CD14-positive monocyte (primary cell): ENCODE results near the gene ZFHX3. TPM values are rescaled to one million over a fixed set of nuclear protein-coding genes. Genes with fewer than 3 reads are reported as not detected.

Experiments used
- DNase-seq, 3 donors: peaks; one replicate each; pipeline ENCODE4 v3.0.0-alpha.2; 2011 to 2022
- H2AFZ ChIP-seq: 2 replicates; pipeline ENCODE4 v1.6.0; 2012; ENCODE audit warnings: mild to moderate bottlenecking, low read depth, low read length, inconsistent platforms; ENCODE audit not compliant: insufficient read depth, poor library complexity, severe bottlenecking
- H3K27ac ChIP-seq, 2 donors: 1 replicate in 1 of 2; 2 replicates in 1 of 2; pipeline ENCODE4 v1.5.1; 2012 to 2013; ENCODE audit warnings: low read length in 2 of 2, control low read depth in 1 of 2, inconsistent platforms in 1 of 2, low read depth in 1 of 2, mild to moderate bottlenecking in 1 of 2
- H3K27me3 ChIP-seq, 2 donors: one replicate each; pipeline versions ENCODE4 v1.6.0 to v1.6.1; 2011 to 2013; ENCODE audit warnings: low read length in 2 of 2; ENCODE audit not compliant: control insufficient read depth in 2 of 2, insufficient read depth in 2 of 2
- H3K36me3 ChIP-seq, 2 donors: replicated peaks in 1 of 2; 1 replicate in 1 of 2; 2 replicates in 1 of 2; pipeline versions ENCODE4 v1.5.1 to v1.6.1; 2012 to 2013; ENCODE audit warnings: low read length in 2 of 2, control low read depth in 1 of 2, inconsistent platforms in 1 of 2, mild to moderate bottlenecking in 1 of 2; ENCODE audit not compliant: insufficient read depth in 2 of 2, control insufficient read depth in 1 of 2
- H3K4me1 ChIP-seq, 2 donors: 1 replicate in 1 of 2; 2 replicates in 1 of 2; pipeline versions ENCODE4 v1.5.1 to v1.6.1; 2012 to 2013; ENCODE audit warnings: low read length in 2 of 2, control low read depth in 1 of 2, inconsistent platforms in 1 of 2, mild to moderate bottlenecking in 1 of 2, moderate library complexity in 1 of 2; ENCODE audit not compliant: insufficient read depth in 2 of 2, control insufficient read depth in 1 of 2
- H3K4me2 ChIP-seq: replicated peaks from 2 replicates; pipeline ENCODE3; 2012; ENCODE audit warnings: low read length, moderate library complexity, mild to moderate bottlenecking; ENCODE audit not compliant: poor library complexity, severe bottlenecking; ENCODE audit errors: extremely low read depth
- H3K4me3 ChIP-seq, 3 experiments: fragments of 200-600 bp in 1 of 3; sonication (generic) in 1 of 3; replicated peaks in 1 of 3; 1 replicate in 2 of 3; 2 replicates in 1 of 3; pipeline ENCODE4 v1.5.1; 2011 to 2013; ENCODE audit warnings: low read length in 3 of 3, mild to moderate bottlenecking in 3 of 3, control low read depth in 2 of 3, low read depth in 2 of 3, inconsistent platforms in 1 of 3, moderate library complexity in 1 of 3
- H3K79me2 ChIP-seq: 2 replicates; pipeline ENCODE4 v1.6.0; 2012; ENCODE audit warnings: mild to moderate bottlenecking, control low read depth, inconsistent platforms, low read length, moderate library complexity; ENCODE audit not compliant: insufficient read depth
- H3K9ac ChIP-seq: 2 replicates; pipeline ENCODE4 v1.6.0; 2017; ENCODE audit warnings: low read length, mild to moderate bottlenecking; ENCODE audit not compliant: insufficient read depth, poor library complexity, severe bottlenecking
- H3K9me3 ChIP-seq, 2 donors: replicated peaks in 1 of 2; 1 replicate in 1 of 2; 2 replicates in 1 of 2; pipeline versions ENCODE4 v1.5.1 to v1.6.1; 2012 to 2013; ENCODE audit warnings: low read length in 2 of 2, control low read depth in 1 of 2; ENCODE audit not compliant: control insufficient read depth in 1 of 2, insufficient read depth in 1 of 2
- H4K20me1 ChIP-seq: 2 replicates; pipeline ENCODE4 v1.6.0; 2012; ENCODE audit warnings: mild to moderate bottlenecking, low read length, control low read depth, moderate library complexity; ENCODE audit not compliant: insufficient read depth
- H3K27ac Mint-ChIP-seq, 7 donors: one replicate each; pipeline ENCODE4 v1.8.0; 2020; ENCODE audit warnings: mild to moderate bottlenecking in 7 of 7, mixed read lengths in 7 of 7, moderate library complexity in 6 of 7, inconsistent platforms in 2 of 7
- H3K27me3 Mint-ChIP-seq, 3 donors: one replicate each; pipeline ENCODE4 v1.8.0; 2021 to 2022; ENCODE audit warnings: low read depth in 3 of 3, mild to moderate bottlenecking in 3 of 3, mixed read lengths in 3 of 3, moderate library complexity in 3 of 3, inconsistent platforms in 1 of 3
- H3K36me3 Mint-ChIP-seq, 2 donors: one replicate each; pipeline ENCODE4 v1.8.0; 2020; ENCODE audit warnings: mixed read lengths in 2 of 2, inconsistent platforms in 1 of 2, mild to moderate bottlenecking in 1 of 2
- H3K4me1 Mint-ChIP-seq: one replicate; pipeline ENCODE4 v1.8.0; 2020; ENCODE audit warnings: mild to moderate bottlenecking, mixed read lengths
- H3K4me3 Mint-ChIP-seq, 2 donors: one replicate each; pipeline ENCODE4 v1.8.0; 2020; ENCODE audit warnings: mild to moderate bottlenecking in 2 of 2, mixed read lengths in 2 of 2, moderate library complexity in 1 of 2
- H3K9me3 Mint-ChIP-seq, 7 donors: one replicate each; pipeline ENCODE4 v1.8.0; 2020 to 2022; ENCODE audit warnings: mixed read lengths in 7 of 7, mild to moderate bottlenecking in 6 of 7, moderate library complexity in 6 of 7, inconsistent platforms in 2 of 7
- WGBS: methylation state at CpG from one replicate; pipeline ENCODE4 v1.1.5; 2013; ENCODE audit warnings: missing lambda C conversion rate; ENCODE audit not compliant: insufficient coverage; 5-methylcytosine and 5-hydroxymethylcytosine counted together
- intact Hi-C, 2 donors: fragments of 100-400 bp; cut with micrococcal nuclease; formaldehyde crosslinking; loops; one replicate each; pipeline versions ENCODE4 v1.15.0 to v1.15.1; 2023
- polyA plus RNA-seq, 3 donors: library from polyadenylated mRNA; depleted of rRNA in 1 of 3; unstranded in 2 of 3; stranded (reverse) in 1 of 3; fragments of 300-500 nt in 2 of 3; fragments of >200 nt in 1 of 3; fragmentation: Illumina TruSeq in 2 of 3; gene quantifications; 1 replicate in 2 of 3; 2 replicates in 1 of 3; pipeline ENCODE4 v1.2.3, GENCODE V29; 2012 to 2021
- TF ChIP-seq, protein P1 (sequence below): fragments of 200-600 bp; IDR thresholded peaks from one replicate; pipeline ENCODE4 v1.8.0; 2022; ENCODE audit warnings: antibody characterized with exemption, mild to moderate bottlenecking

The ZFHX3 gene
- polyA plus RNA-seq, 3 donors = 0.42 to 4.2 (median 0.43) TPM

GRCh38 chr16:72969146-72969545 is 78.8 kb downstream of the ZFHX3 start:
- TF ChIP-seq, protein P1, sequence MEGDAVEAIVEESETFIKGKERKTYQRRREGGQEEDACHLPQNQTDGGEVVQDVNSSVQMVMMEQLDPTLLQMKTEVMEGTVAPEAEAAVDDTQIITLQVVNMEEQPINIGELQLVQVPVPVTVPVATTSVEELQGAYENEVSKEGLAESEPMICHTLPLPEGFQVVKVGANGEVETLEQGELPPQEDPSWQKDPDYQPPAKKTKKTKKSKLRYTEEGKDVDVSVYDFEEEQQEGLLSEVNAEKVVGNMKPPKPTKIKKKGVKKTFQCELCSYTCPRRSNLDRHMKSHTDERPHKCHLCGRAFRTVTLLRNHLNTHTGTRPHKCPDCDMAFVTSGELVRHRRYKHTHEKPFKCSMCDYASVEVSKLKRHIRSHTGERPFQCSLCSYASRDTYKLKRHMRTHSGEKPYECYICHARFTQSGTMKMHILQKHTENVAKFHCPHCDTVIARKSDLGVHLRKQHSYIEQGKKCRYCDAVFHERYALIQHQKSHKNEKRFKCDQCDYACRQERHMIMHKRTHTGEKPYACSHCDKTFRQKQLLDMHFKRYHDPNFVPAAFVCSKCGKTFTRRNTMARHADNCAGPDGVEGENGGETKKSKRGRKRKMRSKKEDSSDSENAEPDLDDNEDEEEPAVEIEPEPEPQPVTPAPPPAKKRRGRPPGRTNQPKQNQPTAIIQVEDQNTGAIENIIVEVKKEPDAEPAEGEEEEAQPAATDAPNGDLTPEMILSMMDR = no peak
- Histone ChIP-seq H3K4me3 (no peak overlapping the region), H2AFZ (no peak overlapping the region), H3K4me1 (no peaks in the 10 kb centered on the region), H3K9ac (no peak overlapping the region), H3K9me3 (no peaks in the 10 kb centered on the region), H3K36me3 (no peaks in the 10 kb centered on the region), H3K27ac (no peak overlapping the region), H3K27me3 (no peaks in the 10 kb centered on the region), H3K79me2 (no peaks in the 10 kb centered on the region), H4K20me1 (peaks cover 64% of the 10 kb centered on the region), H3K4me2 (no peak overlapping the region)
- Mint-ChIP-seq H3K4me3 (no peak overlapping the region), H3K4me1 (peaks cover 5% of the 10 kb centered on the region), H3K9me3 (no peaks in the 10 kb centered on the region), H3K27me3 (peaks cover 0 to 4% (median 0%) of the 10 kb centered on the region in 3 donors), H3K36me3 (peaks cover 2 to 10% of the 10 kb centered on the region in 2 donors), H3K27ac (peak overlapping the region in 1 of 7 donors; percentile 42)
- WGBS = 67% methylated on average over 1 of the region's 7 CpGs
- no peak for DNase-seq
- intact Hi-C loops = no loop called here

DNA sequence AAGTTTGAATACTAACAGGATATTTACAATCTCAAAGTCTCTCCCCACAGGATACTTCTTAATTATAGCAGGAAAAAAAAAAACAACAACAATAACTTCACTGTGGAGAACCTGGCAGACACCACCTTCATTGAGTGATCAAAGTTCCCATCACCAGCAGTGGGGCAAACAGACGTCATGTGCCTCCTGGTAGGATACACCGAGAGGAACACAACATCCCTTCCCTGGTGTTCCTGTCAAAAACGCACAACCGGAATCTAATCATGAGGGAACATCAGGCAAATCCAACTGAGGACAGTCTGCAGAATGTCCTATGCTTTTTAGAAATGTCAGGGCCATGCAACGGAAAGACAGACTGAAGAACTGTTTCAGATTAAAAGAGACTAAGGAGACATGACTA is 80.0 kb downstream of the ZFHX3 start:
- H3K4me3 ChIP-seq = no peak overlapping the region
- H3K9me3 Mint-ChIP-seq = no peaks in the 10 kb centered on the region
- H3K9me3 ChIP-seq = no peaks in the 10 kb centered on the region

More for the DNA sequence above, 80.0 kb downstream of the ZFHX3 start:
- 87% methylated on average over 4 of the region's 5 CpGs for WGBS
- H3K4me1 Mint-ChIP-seq = peaks cover 5% of the 10 kb centered on the region
- peaks cover 0 to 2% (median 2%) of the 10 kb centered on the region in 3 donors for H3K27me3 Mint-ChIP-seq
- peaks cover 0 to 10% of the 10 kb centered on the region in 2 donors for H3K36me3 Mint-ChIP-seq
- peak overlapping the region in 1 of 7 donors; percentile 37 for H3K27ac Mint-ChIP-seq
- no peak for DNase-seq
- H3K4me3 Mint-ChIP-seq = no peak overlapping the region
- Histone ChIP-seq H3K4me1 (no peaks in the 10 kb centered on the region), H2AFZ (no peak overlapping the region), H3K4me2 (no peak overlapping the region), H3K27ac (no peak overlapping the region), H3K9ac (no peak overlapping the region), H4K20me1 (peaks cover 67% of the 10 kb centered on the region), H3K36me3 (no peaks in the 10 kb centered on the region), H3K79me2 (no peaks in the 10 kb centered on the region), H3K27me3 (no peaks in the 10 kb centered on the region)
- TF ChIP-seq, protein P1 = no peak
- intact Hi-C loops = no loop called here
